SU-DHL-6 (cell line): ENCODE results near the gene TLK2.

Experiments
- H2AFZ ChIP-seq: fragments of 200-600 bp; sonication (generic); 2 replicates; pipeline ENCODE4 v1.6.1; 2014; ENCODE audit warnings: low read depth, mild to moderate bottlenecking, moderate library complexity, mixed read lengths, antibody characterized with exemption, low read length; ENCODE audit not compliant: severe bottlenecking
- H3F3A ChIP-seq: fragments of 200-600 bp; shearing (Covaris generic); 2 replicates; pipeline ENCODE4 v1.6.0; 2016; ENCODE audit warnings: antibody characterized with exemption, mild to moderate bottlenecking; ENCODE audit not compliant: insufficient read depth
- H3K27ac ChIP-seq: fragments of 200-600 bp; sonication (generic); 2 replicates; pipeline ENCODE4 v1.5.1; 2016; ENCODE audit warnings: low read depth, mild to moderate bottlenecking, low read length, moderate library complexity, mixed read lengths
- H3K27me3 ChIP-seq: fragments of 200-600 bp; sonication (generic), shearing (Covaris generic); 2 replicates; pipeline ENCODE4 v1.6.0; 2014; ENCODE audit warnings: mild to moderate bottlenecking, low read length
- H3K36me3 ChIP-seq: fragments of 200-600 bp; sonication (generic); 2 replicates; pipeline ENCODE4 v1.6.1; 2014; ENCODE audit warnings: mild to moderate bottlenecking, low read length, mixed read lengths
- H3K4me2 ChIP-seq: fragments of 300-600, 200-600 bp; shearing (Covaris generic), sonication (generic); 2 replicates; pipeline ENCODE4 v1.6.0; 2014; ENCODE audit warnings: low read length, low read depth, mild to moderate bottlenecking; ENCODE audit not compliant: poor library complexity, severe bottlenecking
- H3K4me3 ChIP-seq: fragments of 200-600 bp; sonication (generic); 2 replicates; pipeline ENCODE4 v1.5.1; 2014; ENCODE audit warnings: antibody characterized with exemption, low read length, mild to moderate bottlenecking, mixed read lengths; ENCODE audit not compliant: insufficient read depth, poor library complexity, severe bottlenecking
- H3K79me2 ChIP-seq: fragments of 200-600 bp; sonication (generic); 2 replicates; pipeline ENCODE4 v1.6.1; 2014; ENCODE audit warnings: mild to moderate bottlenecking, low read length, moderate library complexity; ENCODE audit not compliant: insufficient read depth
- H3K9ac ChIP-seq: fragments of 200-600 bp; sonication (generic); 2 replicates; pipeline ENCODE4 v1.7.0; 2014; ENCODE audit warnings: mild to moderate bottlenecking, low read length
- H3K9me2 ChIP-seq: fragments of 200-600 bp; sonication (generic); replicated peaks from 2 replicates; pipeline ENCODE4 v1.6.1; 2014; ENCODE audit warnings: low read length; ENCODE audit not compliant: insufficient read depth
- H3K9me3 ChIP-seq: fragments of 200-600 bp; sonication (generic); 2 replicates; pipeline ENCODE4 v1.6.1; 2014; ENCODE audit warnings: low read length, mixed read lengths; ENCODE audit not compliant: insufficient read depth
- H4K20me1 ChIP-seq: fragments of 200-600 bp; sonication (generic); 2 replicates; pipeline ENCODE4 v1.6.1; 2014; ENCODE audit warnings: low read depth, mild to moderate bottlenecking, antibody characterized with exemption, low read length, moderate library complexity, mixed read lengths
- EZH2phosphoT487 ChIP-seq: fragments of 200-600 bp; sonication (generic), shearing (Covaris generic); conservative IDR thresholded peaks from 2 replicates; pipeline ENCODE4 v1.6.1; 2018; ENCODE audit warnings: mild to moderate bottlenecking, antibody characterized with exemption, low read length, moderate library complexity, mixed read lengths
- TF ChIP-seq, protein P1 (sequence below): fragments of 200-600 bp; sonication (generic); IDR thresholded peaks from one replicate; pipeline ENCODE4 v1.5.1; 2017; ENCODE audit warnings: antibody characterized with exemption, mild to moderate bottlenecking, low read length, moderate library complexity; ENCODE audit not compliant: insufficient read depth, poor library complexity, severe bottlenecking

TLK2 gene

DNA sequence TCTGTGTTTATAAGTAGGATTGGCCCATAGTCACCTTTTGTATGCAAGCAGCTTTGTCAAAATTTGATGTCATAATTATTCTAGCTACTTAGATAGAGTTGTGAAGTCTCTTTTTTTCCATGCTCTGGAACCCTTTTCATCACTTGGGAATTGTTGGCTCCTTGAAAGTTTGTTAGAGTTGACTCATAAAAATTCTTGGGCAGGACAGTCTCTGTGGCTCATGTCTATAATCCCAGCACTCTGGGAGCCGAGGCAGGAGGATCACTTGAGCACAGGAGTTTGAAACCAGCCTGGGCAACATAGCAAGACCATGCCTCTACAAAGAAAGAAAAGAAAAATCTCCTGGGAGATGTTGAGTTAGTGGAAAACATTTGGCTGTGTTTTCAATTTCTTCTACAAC lies 103.1 kb downstream of the TLK2 start:
- Histone ChIP-seq H3K9me3 (no peaks in the 10 kb centered on the region), H3K4me3 (no peak overlapping the region), H3K9ac (no peak overlapping the region), H3K9me2 (no peaks in the 10 kb centered on the region), H2AFZ (no peak overlapping the region), H3F3A (no peaks in the 10 kb centered on the region), H3K4me2 (no peak overlapping the region), H3K27ac (no peak overlapping the region), H3K27me3 (no peaks in the 10 kb centered on the region), H4K20me1 (no peaks in the 10 kb centered on the region), H3K36me3 (peaks cover 23% of the 10 kb centered on the region; the same call in 1 of the 2 replicates), H3K79me2 (no peaks in the 10 kb centered on the region; the same call in 1 of the 2 replicates)
- TF ChIP-seq, protein P1, sequence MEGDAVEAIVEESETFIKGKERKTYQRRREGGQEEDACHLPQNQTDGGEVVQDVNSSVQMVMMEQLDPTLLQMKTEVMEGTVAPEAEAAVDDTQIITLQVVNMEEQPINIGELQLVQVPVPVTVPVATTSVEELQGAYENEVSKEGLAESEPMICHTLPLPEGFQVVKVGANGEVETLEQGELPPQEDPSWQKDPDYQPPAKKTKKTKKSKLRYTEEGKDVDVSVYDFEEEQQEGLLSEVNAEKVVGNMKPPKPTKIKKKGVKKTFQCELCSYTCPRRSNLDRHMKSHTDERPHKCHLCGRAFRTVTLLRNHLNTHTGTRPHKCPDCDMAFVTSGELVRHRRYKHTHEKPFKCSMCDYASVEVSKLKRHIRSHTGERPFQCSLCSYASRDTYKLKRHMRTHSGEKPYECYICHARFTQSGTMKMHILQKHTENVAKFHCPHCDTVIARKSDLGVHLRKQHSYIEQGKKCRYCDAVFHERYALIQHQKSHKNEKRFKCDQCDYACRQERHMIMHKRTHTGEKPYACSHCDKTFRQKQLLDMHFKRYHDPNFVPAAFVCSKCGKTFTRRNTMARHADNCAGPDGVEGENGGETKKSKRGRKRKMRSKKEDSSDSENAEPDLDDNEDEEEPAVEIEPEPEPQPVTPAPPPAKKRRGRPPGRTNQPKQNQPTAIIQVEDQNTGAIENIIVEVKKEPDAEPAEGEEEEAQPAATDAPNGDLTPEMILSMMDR = no peak
- no peak for TF ChIP-seq EZH2phosphoT487

DNA sequence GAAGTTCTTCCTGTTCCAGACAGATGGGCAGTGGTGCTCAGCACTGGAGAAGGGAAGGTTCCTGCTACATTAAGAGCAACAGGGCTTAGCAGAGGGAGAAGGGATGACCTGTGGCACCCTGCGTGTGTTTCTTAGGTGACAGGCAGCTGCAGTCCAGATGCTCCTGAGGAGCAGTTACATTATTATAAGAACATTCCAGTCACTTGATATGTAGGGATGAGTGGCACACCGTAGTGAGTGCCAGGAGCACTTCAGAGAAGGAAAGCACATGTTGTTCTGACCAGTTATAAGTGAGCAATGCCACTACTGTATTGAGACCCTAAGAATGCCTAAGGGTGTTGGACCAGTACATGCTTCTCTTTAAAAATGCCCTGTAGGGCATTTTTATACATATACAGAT lies 108.9 kb downstream of the TLK2 start:
- Histone ChIP-seq H2AFZ (no peak overlapping the region), H4K20me1 (no peaks in the 10 kb centered on the region), H3K9me3 (no peaks in the 10 kb centered on the region), H3K4me2 (no peak overlapping the region), H3F3A (no peaks in the 10 kb centered on the region), H3K9me2 (no peaks in the 10 kb centered on the region), H3K9ac (no peak overlapping the region), H3K36me3 (peaks cover 17% of the 10 kb centered on the region), H3K4me3 (no peak overlapping the region), H3K27ac (no peak overlapping the region), H3K27me3 (no peaks in the 10 kb centered on the region), H3K79me2 (no peaks in the 10 kb centered on the region)
- TF ChIP-seq, protein P1 = no peak
- no peak for TF ChIP-seq EZH2phosphoT487

DNA sequence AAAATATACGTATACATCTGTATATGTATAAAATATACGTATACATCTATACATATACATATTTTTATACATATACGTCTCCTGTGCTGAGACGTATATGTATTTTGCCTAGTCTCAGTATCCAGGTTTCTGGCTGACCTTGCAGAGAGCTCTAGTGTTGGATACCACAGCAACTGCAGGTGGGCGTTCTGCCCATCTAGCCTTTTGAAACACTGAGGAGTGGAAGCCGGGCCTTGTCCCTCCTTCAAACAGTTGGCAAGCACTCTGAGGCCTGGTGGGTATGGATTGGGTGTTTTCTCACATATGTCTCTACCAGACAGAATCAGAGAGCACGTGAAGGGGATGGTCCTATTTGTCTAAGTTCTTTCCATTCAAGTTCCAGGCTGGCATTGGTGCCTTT lies 109.5 kb downstream of the TLK2 start:
- Histone ChIP-seq H3K36me3 (peaks cover 17% of the 10 kb centered on the region), H4K20me1 (no peaks in the 10 kb centered on the region), H2AFZ (no peak overlapping the region), H3K9me3 (no peaks in the 10 kb centered on the region), H3K9ac (no peak overlapping the region), H3K9me2 (no peaks in the 10 kb centered on the region), H3K79me2 (no peaks in the 10 kb centered on the region), H3K27me3 (no peaks in the 10 kb centered on the region), H3F3A (no peaks in the 10 kb centered on the region), H3K4me3 (no peak overlapping the region), H3K27ac (no peak overlapping the region), H3K4me2 (no peak overlapping the region)
- TF ChIP-seq, protein P1 = no peak
- no peak for TF ChIP-seq EZH2phosphoT487
